Suppressor macrophage treated with lipopolysaccharide for 4 hours (primary cell): ENCODE measurements around the gene CLASRP.

ENCODE experiments used
- DNase-seq: peaks from one replicate; pipeline ENCODE4 v3.0.0-alpha.2; 2020

The CLASRP gene

GRCh38 chr19:45021971-45022370 lies 16.9 kb upstream of the CLASRP start:
- no peak for DNase-seq

- DNase-seq: no peak
These were observed 15.8 kb upstream of the CLASRP start for GRCh38 chr19:45023048-45023447.

- DNase-seq: no peak
These were observed 13.6 kb upstream of the CLASRP start for GRCh38 chr19:45025264-45025663.

- DNase-seq: no peak
These were observed 11.5 kb upstream of the CLASRP start for GRCh38 chr19:45027371-45027770.

GRCh38 chr19:45030825-45031224 lies 8.0 kb upstream of the CLASRP start:
- no peak for DNase-seq

- no peak for DNase-seq
These were observed 6.4 kb upstream of the CLASRP start for GRCh38 chr19:45032421-45032820.

- DNase-seq: no peak
These were observed 3.1 kb upstream of the CLASRP start for GRCh38 chr19:45035755-45036154.

GRCh38 chr19:45037393-45038169 lies 1.3 kb upstream of the CLASRP start:
- no peak for DNase-seq

- DNase-seq: peak; percentile 88
These were observed 1.4 kb downstream of the CLASRP start for GRCh38 chr19:45040059-45040771.

- DNase-seq: no peak
These were observed 2.3 kb downstream of the CLASRP start for GRCh38 chr19:45041125-45041524.

- DNase-seq: no peak
These were observed 7.0 kb downstream of the CLASRP start for GRCh38 chr19:45045671-45046353.

- no peak for DNase-seq
These were observed 7.5 kb downstream of the CLASRP start for GRCh38 chr19:45046355-45046754.

GRCh38 chr19:45047188-45047797 lies 8.4 kb downstream of the CLASRP start:
- DNase-seq: peak; percentile 68

GRCh38 chr19:45049073-45049736 lies 10.4 kb downstream of the CLASRP start:
- DNase-seq: no peak

GRCh38 chr19:45050036-45050435 lies 11.2 kb downstream of the CLASRP start:
- no peak for DNase-seq

GRCh38 chr19:45051929-45052579 lies 13.2 kb downstream of the CLASRP start:
- no peak for DNase-seq

GRCh38 chr19:45056831-45057230 lies 18.0 kb downstream of the CLASRP start:
- no peak for DNase-seq

- no peak for DNase-seq
These were observed 18.6 kb downstream of the CLASRP start for GRCh38 chr19:45057444-45057843.

- DNase-seq: no peak
These were observed 19.8 kb downstream of the CLASRP start for GRCh38 chr19:45058622-45059159.

- DNase-seq: peak; percentile 88
These were observed 20.6 kb downstream of the CLASRP start for GRCh38 chr19:45059258-45059965.

- DNase-seq: no peak
These were observed 23.1 kb downstream of the CLASRP start for GRCh38 chr19:45061965-45062364.
